Activated CD4-positive, alpha-beta T cell treated with anti-CD3 and anti-CD28 coated beads for 36 hours (primary cell): ENCODE data around the gene MCF2L. TPM values are rescaled to one million over a fixed set of nuclear protein-coding genes. Genes with fewer than 3 reads are reported as not detected.
A peak's percentile ranks its signal among the peaks of the same experiment; 100 is the strongest.
"Not testable (repeated sequence)": the region's sequence is repeated elsewhere in the genome, so short reads cannot be mapped to it uniquely, and the experiment has no call there.

Experiments used
- ATAC-seq: fragments of 200-7000 bp; cut with Tn5 transposase; one replicate; pipeline ENCODE4 v1.10.0; 2021; ENCODE audit warnings: mild to moderate bottlenecking, moderate library complexity
- CTCF ChIA-PET: fragments of 350-600 bp; sonication (Branson Sonifier 250); formaldehyde crosslinking; loops from one replicate; lab custom pipeline; 2021; ENCODE audit warnings: antibody characterized with exemption; lab: Charles Lee
- POLR2A ChIA-PET: fragments of 350-600 bp; sonication (Branson Sonifier 250); formaldehyde crosslinking; loops from one replicate; lab custom pipeline; 2021; ENCODE audit warnings: antibody characterized with exemption, inconsistent platforms; lab: Charles Lee
- DNase-seq: peaks from one replicate; pipeline ENCODE4 v3.0.0-alpha.2; 2020
- H3K27ac Mint-ChIP-seq: one replicate; pipeline ENCODE4 v1.8.0; 2021; ENCODE audit warnings: mixed read lengths
- H3K27me3 Mint-ChIP-seq: one replicate; pipeline ENCODE4 v1.8.0; 2021; ENCODE audit warnings: mixed read lengths
- H3K36me3 Mint-ChIP-seq: one replicate; pipeline ENCODE4 v1.8.0; 2021; ENCODE audit warnings: low read depth, mixed read lengths
- H3K4me1 Mint-ChIP-seq: one replicate; pipeline ENCODE4 v1.8.0; 2021; ENCODE audit warnings: mixed read lengths
- H3K4me3 Mint-ChIP-seq: one replicate; pipeline ENCODE4 v1.8.0; 2021; ENCODE audit warnings: mild to moderate bottlenecking, moderate library complexity, mixed read lengths
- H3K9me3 Mint-ChIP-seq: one replicate; pipeline ENCODE4 v1.8.0; 2021; ENCODE audit warnings: low read depth, mixed read lengths
- intact Hi-C, 2 experiments: fragments of 100-400 bp; cut with DNase I in 1 of 2; cut with micrococcal nuclease in 1 of 2; formaldehyde crosslinking; loops; one replicate each; pipeline versions ENCODE4 v1.14.2 to v1.15.1; 2022 to 2024; cut with DNase I, micrococcal nuclease
- total RNA-seq, 2 experiments: library from RNA; stranded (reverse); gene quantifications; one replicate each; pipeline ENCODE4 v1.2.3, GENCODE V29; 2021

Gene MCF2L
- total RNA-seq, 2 experiments from 2014 or later: 8.4 to 8.7 TPM

- no peak for DNase-seq
- peaks cover 4% of the 10 kb centered on the region for H3K36me3 Mint-ChIP-seq
- no peaks in the 10 kb centered on the region for H3K9me3 Mint-ChIP-seq
- ChIA-PET CTCF (interaction anchor here (0.6 kb wide), 1 partner anchor 13 kb away, joined by 3 read pairs; no protein-coding TSS in a partner anchor), POLR2A (no interaction called here)
- no peak for ATAC-seq
- H3K4me1 Mint-ChIP-seq: peaks cover 2% of the 10 kb centered on the region
- intact Hi-C loops: no loop called here
- H3K27me3 Mint-ChIP-seq: peaks cover 3% of the 10 kb centered on the region
- H3K4me3 Mint-ChIP-seq: no peak within 1 kb of the TSS
- H3K27ac Mint-ChIP-seq: no peak within 1 kb of the TSS
Observed at GRCh38 chr13:113105032-113105920, 136.3 kb downstream of the MCF2L start, which contains the start of gene F7. F7 (plus strand) TSS chr13:113105791; CDS start chr13:113105842, 51 bp downstream.

- Mint-ChIP-seq H3K4me1 (peaks cover 2% of the 10 kb centered on the region), H3K27me3 (peaks cover 3% of the 10 kb centered on the region), H3K9me3 (no peaks in the 10 kb centered on the region), H3K36me3 (peaks cover 4% of the 10 kb centered on the region), H3K4me3 (no peak overlapping the region), H3K27ac (no peak overlapping the region)
- no peak for DNase-seq
- CTCF ChIA-PET: no interaction called here
- intact Hi-C loops: no loop called here
- ATAC-seq: no peak
- POLR2A ChIA-PET: no interaction called here
Observed at GRCh38 chr13:113105921-113106452, 137.0 kb downstream of the MCF2L start.

- Mint-ChIP-seq H3K36me3 (peaks cover 4% of the 10 kb centered on the region), H3K27ac (no peak overlapping the region), H3K9me3 (no peaks in the 10 kb centered on the region), H3K27me3 (peaks cover 3% of the 10 kb centered on the region), H3K4me3 (peak overlapping the region; percentile 35), H3K4me1 (peaks cover 2% of the 10 kb centered on the region)
- ChIA-PET POLR2A (no interaction called here), CTCF (no interaction called here)
- peak; percentile 18 for ATAC-seq
- peak; percentile 35 for DNase-seq
- intact Hi-C loops: no loop called here
Observed at GRCh38 chr13:113106711-113107351, 137.8 kb downstream of the MCF2L start.

- POLR2A ChIA-PET, H3K27me3 Mint-ChIP-seq, ATAC-seq, H3K4me1 Mint-ChIP-seq, H3K27ac Mint-ChIP-seq, H3K4me3 Mint-ChIP-seq, CTCF ChIA-PET, intact Hi-C loops, DNase-seq, H3K9me3 Mint-ChIP-seq, H3K36me3 Mint-ChIP-seq: not testable (repeated sequence)
Observed at GRCh38 chr13:113108521-113108920, 139.5 kb downstream of the MCF2L start.

- H3K36me3 Mint-ChIP-seq: peaks cover 4% of the 10 kb centered on the region
- H3K4me3 Mint-ChIP-seq: peak overlapping the region; percentile 55
- ChIA-PET CTCF (no interaction called here), POLR2A (interaction anchor here (0.6 kb wide), 1 partner anchor 59 kb away, joined by 4 read pairs; no protein-coding TSS in a partner anchor)
- H3K4me1 Mint-ChIP-seq: peaks cover 2% of the 10 kb centered on the region
- no peak overlapping the region for H3K27ac Mint-ChIP-seq
- intact Hi-C loops: no loop called here
- ATAC-seq (peak; percentile 31), DNase-seq (peak; percentile 37)
- peaks cover 3% of the 10 kb centered on the region for H3K27me3 Mint-ChIP-seq
- H3K9me3 Mint-ChIP-seq: no peaks in the 10 kb centered on the region
Observed at GRCh38 chr13:113109151-113110047, 140.4 kb downstream of the MCF2L start.

- peaks cover 2% of the 10 kb centered on the region for H3K4me1 Mint-ChIP-seq
- no peak overlapping the region for H3K27ac Mint-ChIP-seq
- intact Hi-C loops: no loop called here
- DNase-seq (peak; percentile 40), ATAC-seq (peak; percentile 16)
- POLR2A ChIA-PET: no interaction called here
- peaks cover 3% of the 10 kb centered on the region for H3K27me3 Mint-ChIP-seq
- no peak overlapping the region for H3K4me3 Mint-ChIP-seq
- CTCF ChIA-PET: no interaction called here
- no peaks in the 10 kb centered on the region for H3K9me3 Mint-ChIP-seq
- H3K36me3 Mint-ChIP-seq: peaks cover 4% of the 10 kb centered on the region
Observed at GRCh38 chr13:113110048-113110851, 141.2 kb downstream of the MCF2L start.

GRCh38 chr13:113110852-113111315, 141.9 kb downstream of the MCF2L start:
- Mint-ChIP-seq H3K27me3 (peaks cover 3% of the 10 kb centered on the region), H3K9me3 (no peaks in the 10 kb centered on the region), H3K4me1 (peaks cover 2% of the 10 kb centered on the region), H3K36me3 (peaks cover 4% of the 10 kb centered on the region), H3K27ac (no peak overlapping the region), H3K4me3 (peak overlapping the region; percentile 30)
- ChIA-PET CTCF (no interaction called here), POLR2A (no interaction called here)
- ATAC-seq: no peak
- intact Hi-C loops: no loop called here
- no peak for DNase-seq

GRCh38 chr13:113111821-113112220, 142.8 kb downstream of the MCF2L start:
- not testable (repeated sequence) for H3K9me3 Mint-ChIP-seq, H3K27me3 Mint-ChIP-seq

GRCh38 chr13:113112475-113112874, 143.5 kb downstream of the MCF2L start:
- DNase-seq, H3K4me1 Mint-ChIP-seq, H3K4me3 Mint-ChIP-seq, POLR2A ChIA-PET, H3K36me3 Mint-ChIP-seq, H3K9me3 Mint-ChIP-seq, H3K27me3 Mint-ChIP-seq, ATAC-seq, H3K27ac Mint-ChIP-seq, intact Hi-C loops, CTCF ChIA-PET: not testable (repeated sequence)

More at GRCh38 chr13:113111821-113112220, 142.8 kb downstream of the MCF2L start:
- DNase-seq: peak; percentile 3
- POLR2A ChIA-PET, ATAC-seq, CTCF ChIA-PET, H3K36me3 Mint-ChIP-seq, intact Hi-C loops, H3K27ac Mint-ChIP-seq, H3K4me1 Mint-ChIP-seq, H3K4me3 Mint-ChIP-seq: not testable (repeated sequence)
